Activated T-helper 17 cell treated with anti-CD3 and anti-CD28 coated beads, Interleukin-2, amount 50 U/mL, for 72 hours (primary cell): ENCODE results near the gene DRC1. TPM values are rescaled to one million over a fixed set of nuclear protein-coding genes. Genes with fewer than 3 reads are reported as not detected.
"Not testable (repeated sequence)": the region's sequence is repeated elsewhere in the genome, so short reads cannot be mapped to it uniquely, and the experiment has no call there.

Source experiments
- ATAC-seq: fragments of 150-1000 bp; cut with Tn5 transposase; replicated peaks from 2 replicates; pipeline ENCODE4 v1.10.0; 2021; ENCODE audit warnings: mild to moderate bottlenecking, moderate library complexity
- H3K27ac Mint-ChIP-seq: one replicate; pipeline ENCODE4 v1.8.0; 2022; ENCODE audit warnings: mixed read lengths
- H3K27me3 Mint-ChIP-seq: one replicate; pipeline ENCODE4 v1.8.0; 2022; ENCODE audit warnings: mixed read lengths
- H3K36me3 Mint-ChIP-seq: one replicate; pipeline ENCODE4 v1.8.0; 2022; ENCODE audit warnings: low read depth, mild to moderate bottlenecking, mixed read lengths
- H3K4me1 Mint-ChIP-seq: one replicate; pipeline ENCODE4 v1.8.0; 2022; ENCODE audit warnings: mixed read lengths
- H3K4me3 Mint-ChIP-seq: one replicate; pipeline ENCODE4 v1.8.0; 2022; ENCODE audit warnings: mild to moderate bottlenecking, mixed read lengths
- H3K9me3 Mint-ChIP-seq: one replicate; pipeline ENCODE4 v1.8.0; 2022; ENCODE audit warnings: mixed read lengths
- total RNA-seq, 2 donors: library from RNA; stranded (reverse); gene quantifications; one replicate each; pipeline ENCODE4 v1.2.3, GENCODE V29; 2022

Gene DRC1
- total RNA-seq, 2 donors from 2014 or later: not detected

DNA sequence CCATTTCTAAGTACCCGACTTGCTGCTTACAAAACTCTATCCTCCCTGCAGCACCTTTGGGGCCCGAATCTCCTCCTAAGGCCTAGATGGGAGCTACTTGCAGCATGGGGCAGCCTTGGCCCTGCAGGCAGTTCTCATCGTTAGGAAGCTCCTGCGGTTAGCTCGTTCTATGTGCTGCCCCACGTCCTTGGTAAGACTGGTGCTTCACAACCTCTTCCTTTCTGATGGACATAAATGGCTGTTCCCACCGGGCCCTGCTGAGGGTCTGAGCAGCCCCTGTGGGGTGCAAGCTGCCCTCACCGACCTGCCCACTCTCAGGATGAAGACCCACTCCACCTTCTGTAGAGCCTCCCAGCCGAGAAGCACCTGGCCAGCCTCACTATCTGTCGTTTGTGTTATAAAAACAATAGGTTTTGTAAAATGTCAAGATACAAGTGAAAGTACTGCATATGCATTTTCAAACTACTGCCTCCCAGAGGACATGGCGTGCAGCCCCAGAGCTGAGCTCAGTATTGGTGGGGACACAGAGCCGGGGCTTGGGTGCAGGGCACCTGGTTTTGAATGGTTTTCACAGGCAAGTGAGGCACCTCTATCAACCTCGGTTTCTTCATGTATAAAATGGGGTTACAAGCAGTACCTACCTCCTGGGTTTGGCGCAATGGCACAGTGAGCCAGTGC lies 56.8 kb downstream of the DRC1 start:
- Mint-ChIP-seq H3K27me3 (no peaks in the 10 kb centered on the region), H3K4me1 (no peaks in the 10 kb centered on the region), H3K36me3 (no peaks in the 10 kb centered on the region), H3K4me3 (no peak overlapping the region), H3K27ac (no peak overlapping the region), H3K9me3 (no peaks in the 10 kb centered on the region)
- no peak for ATAC-seq

GRCh38 chr2:26459991-26460612 lies 58.4 kb downstream of the DRC1 start:
- H3K4me3 Mint-ChIP-seq: no peak overlapping the region
- ATAC-seq: no peak
- H3K27me3 Mint-ChIP-seq: no peaks in the 10 kb centered on the region
- no peaks in the 10 kb centered on the region for H3K36me3 Mint-ChIP-seq
- no peaks in the 10 kb centered on the region for H3K9me3 Mint-ChIP-seq
- H3K4me1 Mint-ChIP-seq: no peaks in the 10 kb centered on the region
- no peak overlapping the region for H3K27ac Mint-ChIP-seq

GRCh38 chr2:26460613-26461031 lies 58.9 kb downstream of the DRC1 start:
- ATAC-seq: no peak
- Mint-ChIP-seq H3K4me3 (no peak overlapping the region), H3K4me1 (no peaks in the 10 kb centered on the region)

DNA sequence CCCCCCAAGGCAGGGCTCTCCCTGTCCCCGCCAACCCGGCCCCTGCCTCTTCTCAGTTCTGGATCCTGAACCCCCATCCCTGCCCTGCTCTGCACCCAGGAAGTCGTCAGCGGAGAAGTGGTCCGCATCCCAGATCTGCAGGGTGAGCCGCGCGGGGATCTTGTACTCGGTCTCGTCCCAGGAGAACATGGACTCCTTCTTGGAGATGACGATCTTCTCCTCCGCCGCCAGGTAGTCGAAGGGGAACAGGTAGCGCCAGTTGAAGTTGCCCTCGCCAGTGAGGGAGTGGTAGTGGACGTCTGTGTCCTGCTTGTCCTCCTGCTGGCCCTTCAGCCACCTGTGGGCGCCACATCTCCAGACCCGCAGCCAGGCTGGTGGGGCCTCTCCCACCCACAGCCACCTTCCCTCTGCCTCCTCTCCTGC lies 59.9 kb downstream of the DRC1 start:
- ATAC-seq: no peak
- H3K4me1 Mint-ChIP-seq: no peaks in the 10 kb centered on the region
- no peaks in the 10 kb centered on the region for H3K27me3 Mint-ChIP-seq
- H3K27ac Mint-ChIP-seq: no peak overlapping the region
- H3K36me3 Mint-ChIP-seq: no peaks in the 10 kb centered on the region
- H3K9me3 Mint-ChIP-seq: no peaks in the 10 kb centered on the region
- no peak overlapping the region for H3K4me3 Mint-ChIP-seq

More at GRCh38 chr2:26460613-26461031, 58.9 kb downstream of the DRC1 start:
- no peaks in the 10 kb centered on the region for H3K27me3 Mint-ChIP-seq
- no peaks in the 10 kb centered on the region for H3K36me3 Mint-ChIP-seq
- H3K9me3 Mint-ChIP-seq: no peaks in the 10 kb centered on the region
- no peak overlapping the region for H3K27ac Mint-ChIP-seq

DNA sequence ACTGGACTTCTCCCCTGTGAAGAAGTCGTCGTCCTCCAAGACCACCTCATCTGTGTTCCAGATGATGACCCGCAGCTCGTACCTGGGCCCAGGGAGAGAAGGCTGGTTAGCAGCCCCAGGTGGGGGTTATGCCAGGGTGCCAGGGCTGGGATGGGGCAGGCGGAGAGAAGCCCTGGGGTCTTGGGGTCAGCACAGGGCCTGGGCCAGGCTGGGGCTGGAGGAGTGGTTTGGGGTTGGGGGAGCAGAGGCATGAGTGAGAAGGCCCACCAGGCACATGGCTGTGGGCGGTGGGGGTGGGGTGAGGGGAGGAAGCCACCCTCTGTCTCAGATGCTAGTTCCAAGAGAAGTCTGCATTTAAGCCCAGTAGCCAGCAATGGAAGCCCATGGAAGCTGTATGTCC lies 60.4 kb downstream of the DRC1 start:
- Mint-ChIP-seq H3K4me1 (no peaks in the 10 kb centered on the region), H3K27ac (no peak overlapping the region), H3K4me3 (no peak overlapping the region), H3K9me3 (no peaks in the 10 kb centered on the region), H3K36me3 (no peaks in the 10 kb centered on the region), H3K27me3 (no peaks in the 10 kb centered on the region)
- ATAC-seq: no peak

DNA sequence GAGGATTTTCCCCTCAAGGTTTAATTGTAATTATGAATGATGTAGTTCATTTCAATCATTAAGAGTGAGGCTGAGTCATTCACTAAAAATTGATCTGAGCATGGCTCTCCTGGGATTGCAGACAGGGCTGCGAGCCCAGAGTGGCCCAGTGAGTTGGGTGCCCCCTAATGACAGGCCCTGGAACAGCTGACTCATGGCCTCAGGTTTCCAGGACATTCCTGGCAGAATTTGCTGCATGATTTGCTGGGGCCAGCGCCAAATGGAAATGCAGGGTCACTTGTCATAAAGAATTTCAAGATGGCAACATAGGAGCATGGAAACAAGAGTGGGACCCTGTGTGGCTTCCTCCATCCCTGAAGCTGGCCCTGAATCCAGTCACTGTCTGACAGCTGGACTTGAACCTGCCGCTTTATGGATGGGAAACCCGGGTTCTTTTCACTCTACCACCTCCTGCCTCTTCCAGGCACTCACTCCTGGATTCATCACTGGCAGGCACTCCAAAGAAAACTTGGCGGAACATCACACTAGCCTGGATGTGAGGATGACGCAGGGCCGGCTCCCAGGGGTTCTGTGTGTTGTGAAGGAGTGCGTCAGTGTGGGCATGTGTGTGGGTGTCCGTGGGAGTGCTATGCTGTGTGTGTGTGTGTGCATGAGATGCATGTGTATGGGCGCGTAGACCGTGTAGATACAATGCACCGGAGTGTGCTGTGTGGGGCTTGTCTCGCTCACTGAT lies 61.0 kb downstream of the DRC1 start:
- Mint-ChIP-seq H3K4me1 (no peaks in the 10 kb centered on the region), H3K36me3 (no peaks in the 10 kb centered on the region), H3K4me3 (no peak overlapping the region), H3K27ac (no peak overlapping the region), H3K27me3 (no peaks in the 10 kb centered on the region), H3K9me3 (no peaks in the 10 kb centered on the region)
- no peak for ATAC-seq

GRCh38 chr2:26463244-26464192 lies 61.8 kb downstream of the DRC1 start:
- no peak overlapping the region for H3K27ac Mint-ChIP-seq
- ATAC-seq: no peak
- H3K36me3 Mint-ChIP-seq: no peaks in the 10 kb centered on the region
- no peaks in the 10 kb centered on the region for H3K4me1 Mint-ChIP-seq
- no peaks in the 10 kb centered on the region for H3K27me3 Mint-ChIP-seq
- H3K4me3 Mint-ChIP-seq: no peak overlapping the region
- H3K9me3 Mint-ChIP-seq: no peaks in the 10 kb centered on the region

DNA sequence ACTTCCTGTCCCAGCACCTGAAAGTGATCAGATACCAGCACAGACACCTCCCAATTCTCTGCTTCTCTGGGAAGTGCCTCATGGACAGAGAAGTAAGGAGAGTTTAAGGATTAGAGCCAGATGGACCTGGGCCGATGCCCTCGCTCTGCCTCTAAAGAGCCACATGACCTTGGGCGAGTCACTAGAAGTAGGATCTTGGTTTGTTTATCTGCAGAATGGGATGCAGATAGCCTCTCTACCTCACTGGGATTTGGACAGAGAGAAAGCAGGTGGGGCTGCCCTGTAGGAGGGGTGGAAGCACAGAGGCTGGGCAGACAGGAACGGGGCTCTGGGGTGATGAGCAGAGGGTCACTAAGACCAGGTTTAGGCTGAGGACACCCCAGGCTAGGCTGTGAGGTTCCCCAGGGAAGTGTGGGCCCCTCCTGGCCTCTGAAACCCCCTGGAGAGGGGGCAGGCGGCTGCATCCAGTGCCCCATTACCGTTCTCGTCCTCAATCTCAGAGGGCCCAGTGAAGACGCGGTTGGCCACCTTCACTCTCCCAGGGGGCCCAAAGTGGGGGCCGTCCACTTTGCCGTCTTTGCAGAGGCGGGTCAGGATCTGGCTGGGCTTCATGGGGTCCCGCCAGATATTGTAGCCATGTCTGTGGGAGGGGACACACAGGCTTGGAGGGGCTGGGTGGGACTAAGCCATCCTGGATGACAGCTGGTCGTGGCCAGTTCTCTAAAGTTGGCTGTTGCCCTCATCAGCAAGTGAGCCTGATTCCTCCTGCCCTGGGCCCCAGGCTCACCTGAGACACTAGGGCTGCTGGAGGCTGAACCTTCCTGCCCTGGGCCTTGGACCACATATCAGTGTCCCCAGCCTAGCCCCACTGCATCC lies 62.9 kb downstream of the DRC1 start:
- H3K9me3 Mint-ChIP-seq: no peaks in the 10 kb centered on the region
- no peak for ATAC-seq
- no peaks in the 10 kb centered on the region for H3K36me3 Mint-ChIP-seq
- no peaks in the 10 kb centered on the region for H3K4me1 Mint-ChIP-seq
- no peak overlapping the region for H3K4me3 Mint-ChIP-seq
- no peaks in the 10 kb centered on the region for H3K27me3 Mint-ChIP-seq
- no peak overlapping the region for H3K27ac Mint-ChIP-seq

DNA sequence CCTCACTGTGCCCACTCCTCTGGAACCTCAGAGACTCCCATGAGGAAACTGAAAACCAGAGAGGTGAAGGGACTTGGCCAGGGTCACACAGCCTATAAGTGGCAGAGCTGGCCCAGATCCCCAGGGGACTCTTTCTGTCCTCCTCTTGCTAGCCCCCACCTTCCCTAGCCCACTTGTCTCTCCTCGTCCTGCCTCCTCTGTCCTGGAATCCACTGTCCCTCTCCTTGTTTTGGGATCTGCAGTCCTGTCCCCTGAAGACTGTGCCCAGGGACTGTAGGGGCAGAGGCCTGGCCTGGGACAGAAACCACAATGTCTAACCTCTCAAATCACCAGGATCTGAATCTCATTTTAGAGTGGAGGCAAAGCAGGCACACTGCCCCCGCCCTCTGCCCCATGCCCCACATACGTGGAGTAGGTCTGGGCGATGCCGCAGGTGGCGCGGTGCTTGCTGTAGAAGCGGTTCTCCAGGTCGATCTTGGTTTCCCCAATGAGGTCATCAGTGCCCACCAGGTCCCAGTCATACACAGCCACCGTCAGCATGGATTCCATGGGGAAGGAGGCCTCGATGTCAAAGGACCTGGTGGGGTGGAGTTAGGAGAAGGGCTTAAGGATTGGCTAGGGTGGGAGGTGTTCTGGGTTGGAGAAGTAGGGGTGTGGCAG lies 63.7 kb downstream of the DRC1 start:
- no peaks in the 10 kb centered on the region for H3K27me3 Mint-ChIP-seq
- H3K36me3 Mint-ChIP-seq: no peaks in the 10 kb centered on the region
- no peaks in the 10 kb centered on the region for H3K4me1 Mint-ChIP-seq
- H3K27ac Mint-ChIP-seq: no peak overlapping the region
- H3K9me3 Mint-ChIP-seq: no peaks in the 10 kb centered on the region
- H3K4me3 Mint-ChIP-seq: no peak overlapping the region
- ATAC-seq: no peak

- H3K4me1 Mint-ChIP-seq: no peaks in the 10 kb centered on the region
- no peaks in the 10 kb centered on the region for H3K9me3 Mint-ChIP-seq
- no peak for ATAC-seq
- H3K4me3 Mint-ChIP-seq: no peak overlapping the region
- no peaks in the 10 kb centered on the region for H3K36me3 Mint-ChIP-seq
- H3K27ac Mint-ChIP-seq: no peak overlapping the region
- no peaks in the 10 kb centered on the region for H3K27me3 Mint-ChIP-seq
Observed at GRCh38 chr2:26465981-26466471, 64.3 kb downstream of the DRC1 start.

DNA sequence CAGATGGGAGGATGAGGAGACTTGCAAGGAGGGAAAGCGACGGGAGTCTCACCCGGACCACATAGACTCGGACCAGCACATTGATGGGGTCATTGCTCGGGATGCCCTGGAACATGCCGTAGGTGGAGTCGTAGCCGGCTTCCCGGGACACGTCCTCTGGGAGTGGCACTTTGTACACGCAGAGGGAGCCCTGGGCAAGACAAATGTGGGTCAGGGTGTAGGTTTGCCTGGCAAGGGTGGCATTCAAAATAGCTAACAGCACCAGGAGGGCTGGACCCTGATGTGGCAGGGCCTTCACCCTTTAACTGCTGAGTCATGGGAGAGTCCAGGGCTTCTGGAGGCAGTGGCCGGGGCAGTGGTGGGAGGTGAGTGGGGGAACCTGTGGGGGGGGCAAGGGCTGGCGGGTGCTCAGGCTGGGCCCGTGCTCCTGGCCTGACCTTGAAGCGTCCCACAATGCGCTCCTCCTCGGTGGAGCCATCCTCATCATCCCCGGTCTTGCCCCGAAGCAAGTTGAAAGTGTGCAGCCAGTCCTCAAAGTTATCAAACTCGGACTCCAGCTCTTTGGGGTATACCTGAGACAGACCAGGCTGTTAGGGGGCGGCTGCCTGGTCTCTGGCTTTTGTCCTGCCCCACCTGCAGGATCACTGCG lies 65.1 kb downstream of the DRC1 start:
- no peaks in the 10 kb centered on the region for H3K4me1 Mint-ChIP-seq
- no peak for ATAC-seq
- no peaks in the 10 kb centered on the region for H3K36me3 Mint-ChIP-seq
- no peaks in the 10 kb centered on the region for H3K27me3 Mint-ChIP-seq
- no peaks in the 10 kb centered on the region for H3K9me3 Mint-ChIP-seq
- H3K4me3 Mint-ChIP-seq: no peak overlapping the region
- H3K27ac Mint-ChIP-seq: no peak overlapping the region

DNA sequence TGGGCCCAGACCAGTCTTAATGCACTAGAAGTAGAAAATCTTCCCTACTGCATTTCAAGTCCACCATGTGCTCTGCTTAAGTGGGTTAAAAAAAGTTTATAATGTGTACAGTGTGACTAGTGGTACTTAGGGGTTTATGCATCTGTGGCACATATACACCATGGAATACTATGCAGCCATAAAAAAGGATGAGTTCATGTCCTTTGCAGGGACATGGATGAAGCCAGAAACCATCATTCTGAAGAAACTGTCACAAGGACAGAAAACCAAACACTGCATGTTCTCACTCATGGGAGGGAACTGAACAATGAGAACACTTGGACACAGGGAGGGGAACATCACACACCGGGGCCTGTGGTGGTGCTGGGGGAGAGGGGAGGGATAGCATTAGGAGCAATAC lies 66.8 kb downstream of the DRC1 start:
- H3K4me1 Mint-ChIP-seq, H3K4me3 Mint-ChIP-seq, H3K27me3 Mint-ChIP-seq, ATAC-seq, H3K27ac Mint-ChIP-seq, H3K9me3 Mint-ChIP-seq, H3K36me3 Mint-ChIP-seq: not testable (repeated sequence)
